IMR-90 (cell line): ENCODE results near the gene ANO10. TPM values are rescaled to one million over a fixed set of nuclear protein-coding genes. Genes with fewer than 3 reads are reported as not detected.
A peak's percentile ranks its signal among the peaks of the same experiment; 100 is the strongest.

Experiments used
- ATAC-seq: fragments of 200-7000 bp; cut with Tn5 transposase; 2 replicates; pipeline ENCODE4 v1.9.1; 2020; ENCODE audit warnings: low read depth, mild to moderate bottlenecking, moderate library complexity
- BruUV-seq: library from RNA; stranded (reverse); fragments of 400-500 nt; replicated peaks from 2 replicates; lab custom pipeline; 2021; lab: Mats Ljungman, UMichigan
- CTCF ChIA-PET: fragments of 300-600 bp; formaldehyde crosslinking; extraction: SDS; loops from one replicate; lab custom pipeline; 2021; ENCODE audit warnings: antibody characterized with exemption; lab: Yijun Ruan, JAX
- POLR2A ChIA-PET: fragments of 300-600 bp; sonication (Branson Sonifier 250); formaldehyde crosslinking; loops from one replicate; lab custom pipeline; 2022; ENCODE audit warnings: antibody characterized with exemption; ENCODE audit not compliant: unreplicated experiment; lab: Charles Lee
- DNase-seq: peaks from one replicate; pipeline ENCODE4 v3.0.0; 2013
- H2AFZ ChIP-seq: replicated peaks from 2 replicates; pipeline ENCODE3; 2013; ENCODE audit warnings: low read length, mild to moderate bottlenecking; ENCODE audit not compliant: poor library complexity
- H2AK5ac ChIP-seq: 2 replicates; pipeline ENCODE4 v1.6.1; 2013; ENCODE audit warnings: low read depth, low read length, inconsistent platforms
- H2AK9ac ChIP-seq: replicated peaks from 2 replicates; pipeline ENCODE3; 2013; ENCODE audit warnings: mild to moderate bottlenecking, low read depth, low read length, moderate library complexity; ENCODE audit not compliant: poor library complexity
- H2BK120ac ChIP-seq: 2 replicates; pipeline ENCODE4 v1.6.1; 2013; ENCODE audit warnings: low read depth, low read length, inconsistent platforms
- H2BK15ac ChIP-seq: 3 replicates; pipeline ENCODE4 v1.6.1; 2013; ENCODE audit warnings: low read depth, low read length, inconsistent platforms
- H2BK20ac ChIP-seq: 2 replicates; pipeline ENCODE4 v1.6.1; 2013; ENCODE audit warnings: low read depth, mild to moderate bottlenecking, inconsistent platforms, low read length, moderate library complexity
- H2BK5ac ChIP-seq: 2 replicates; pipeline ENCODE4 v1.6.1; 2013; ENCODE audit warnings: mild to moderate bottlenecking, low read depth, low read length, inconsistent platforms; ENCODE audit not compliant: poor library complexity, severe bottlenecking
- H3K14ac ChIP-seq: replicated peaks from 2 replicates; pipeline ENCODE4 v1.6.1; 2013; ENCODE audit warnings: low read depth, low read length, inconsistent platforms
- H3K18ac ChIP-seq: 2 replicates; pipeline ENCODE4 v1.6.1; 2013; ENCODE audit warnings: low read depth, low read length, control low read depth
- H3K23ac ChIP-seq: 2 replicates; pipeline ENCODE4 v1.6.1; 2013; ENCODE audit warnings: low read depth, low read length, inconsistent platforms
- H3K27ac ChIP-seq: 2 replicates; pipeline ENCODE4 v1.5.1; 2013; ENCODE audit warnings: mild to moderate bottlenecking, control low read depth, low read length; ENCODE audit not compliant: insufficient read depth
- H3K27me3 ChIP-seq: 2 replicates; pipeline ENCODE4 v1.6.1; 2013; ENCODE audit warnings: low read length; ENCODE audit not compliant: control insufficient read depth, insufficient read depth
- H3K36me3 ChIP-seq: 2 replicates; pipeline ENCODE4 v1.6.1; 2013; ENCODE audit warnings: low read length, mixed read lengths; ENCODE audit not compliant: control insufficient read depth, insufficient read depth
- H3K4ac ChIP-seq: 2 replicates; pipeline ENCODE4 v1.6.1; 2013; ENCODE audit warnings: low read depth, low read length, inconsistent platforms
- H3K4me1 ChIP-seq: 2 replicates; pipeline ENCODE4 v1.6.1; 2013; ENCODE audit warnings: low read length, mixed read lengths; ENCODE audit not compliant: control insufficient read depth, insufficient read depth
- H3K4me2 ChIP-seq: 2 replicates; pipeline ENCODE4 v1.6.1; 2013; ENCODE audit warnings: low read depth, mild to moderate bottlenecking, control low read depth, low read length, moderate library complexity
- H3K4me3 ChIP-seq: 2 replicates; pipeline ENCODE4 v1.5.1; 2013; ENCODE audit warnings: low read depth, mild to moderate bottlenecking, control low read depth, low read length, moderate library complexity; ENCODE audit not compliant: insufficient read depth
- H3K56ac ChIP-seq: 2 replicates; pipeline ENCODE4 v1.6.1; 2013; ENCODE audit warnings: low read length, inconsistent platforms; ENCODE audit not compliant: insufficient read depth; ENCODE audit errors: extremely low read depth
- H3K79me1 ChIP-seq, 2 experiments: 2 replicates each; pipeline ENCODE4 v1.6.1; 2013; ENCODE audit warnings: low read length in 2 of 2, inconsistent platforms in 1 of 2, low read depth in 1 of 2
- H3K9ac ChIP-seq: 2 replicates; pipeline ENCODE4 v1.6.1; 2013; ENCODE audit warnings: low read depth, low read length, control low read depth
- H3K9me1 ChIP-seq: 2 replicates; pipeline ENCODE4 v1.6.1; 2013; ENCODE audit warnings: low read length, inconsistent platforms; ENCODE audit not compliant: insufficient read depth
- H3K9me3 ChIP-seq: 2 replicates; pipeline ENCODE4 v1.6.1; 2013; ENCODE audit warnings: low read length; ENCODE audit not compliant: control insufficient read depth, insufficient read depth
- H4K20me1 ChIP-seq: 2 replicates; pipeline ENCODE4 v1.6.1; 2013; ENCODE audit warnings: low read length, inconsistent platforms; ENCODE audit not compliant: insufficient read depth
- H4K5ac ChIP-seq: 2 replicates; pipeline ENCODE4 v1.6.1; 2013; ENCODE audit warnings: mild to moderate bottlenecking, low read depth, low read length, control low read depth
- H4K8ac ChIP-seq, 2 experiments: 2 replicates each; pipeline ENCODE4 v1.6.1; 2013; ENCODE audit warnings: low read depth in 2 of 2, low read length in 2 of 2, control low read depth in 1 of 2, inconsistent platforms in 1 of 2
- H4K91ac ChIP-seq: 2 replicates; pipeline ENCODE4 v1.6.1; 2013; ENCODE audit warnings: low read depth, low read length, inconsistent platforms; ENCODE audit not compliant: insufficient read depth
- BHLHE40 ChIP-seq: fragments of 150-350 bp; IDR thresholded peaks from 2 replicates; pipeline ENCODE4 v1.6.1; 2016; ENCODE audit warnings: mild to moderate bottlenecking, low read depth, low read length
- CEBPB ChIP-seq: IDR thresholded peaks from 2 replicates; pipeline ENCODE4 v1.6.1; 2012; ENCODE audit warnings: low read depth, low read length, improper control_type of control experiment
- CHD1 ChIP-seq: IDR thresholded peaks from 2 replicates; pipeline ENCODE4 v1.6.1; 2012; ENCODE audit warnings: low read depth, low read length, improper control_type of control experiment
- FOS ChIP-seq: fragments of 150-350 bp; IDR thresholded peaks from 2 replicates; pipeline ENCODE4 v1.6.1; 2016; ENCODE audit warnings: low read depth, low read length
- MAFK ChIP-seq: IDR thresholded peaks from 2 replicates; pipeline ENCODE4 v1.6.1; 2012; ENCODE audit warnings: low read depth, low read length, improper control_type of control experiment
- MAZ ChIP-seq: IDR thresholded peaks from 2 replicates; pipeline ENCODE4 v1.6.1; 2012; ENCODE audit warnings: low read depth, mild to moderate bottlenecking, low read length, improper control_type of control experiment, moderate library complexity, borderline replicate concordance
- NFE2L2 ChIP-seq: fragments of 150-350 bp; IDR thresholded peaks from 2 replicates; pipeline ENCODE4 v1.6.1; 2016; ENCODE audit warnings: low read depth, mild to moderate bottlenecking, low read length
- POLR2A ChIP-seq: IDR thresholded peaks from 2 replicates; pipeline ENCODE4 v1.6.1; 2012; ENCODE audit warnings: mild to moderate bottlenecking, low read depth, low read length
- RAD21 ChIP-seq: IDR thresholded peaks from 2 replicates; pipeline ENCODE4 v1.6.1; 2012; ENCODE audit warnings: low read length, improper control_type of control experiment
- RCOR1 ChIP-seq: IDR thresholded peaks from 2 replicates; pipeline ENCODE4 v1.6.1; 2012; ENCODE audit warnings: mild to moderate bottlenecking, low read length, improper control_type of control experiment; ENCODE audit not compliant: insufficient replicate concordance
- RFX5 ChIP-seq: IDR thresholded peaks from 2 replicates; pipeline ENCODE4 v1.8.0; 2012; ENCODE audit warnings: low read depth, mild to moderate bottlenecking, low read length, moderate library complexity
- SMC3 ChIP-seq: fragments of 150-350 bp; IDR thresholded peaks from 2 replicates; pipeline ENCODE4 v1.6.1; 2016; ENCODE audit warnings: low read depth, mild to moderate bottlenecking, antibody characterized with exemption, low read length, moderate library complexity
- WGBS, 2 experiments: methylation state at CpG; one replicate each; pipeline versions ENCODE4 v1.1.5 to v1.1.7; 2013; ENCODE audit warnings: missing lambda C conversion rate in 2 of 2; ENCODE audit not compliant: insufficient read length in 1 of 2; ENCODE audit errors: extremely low coverage in 2 of 2; 5-methylcytosine and 5-hydroxymethylcytosine counted together
- dilution Hi-C: fragments of 300-500 bp; cut with HindIII; formaldehyde crosslinking; loops from one replicate; pipeline ENCODE4 v1.14.3; 2018; ENCODE audit warnings: low sequenced_read_pairs; ENCODE audit not compliant: unreplicated experiment
- in situ Hi-C: fragments of 300-500 bp; cut with MboI; formaldehyde crosslinking; loops from 3 replicates; pipeline ENCODE4 v1.14.3; 2019; ENCODE audit warnings: low sequenced_read_pairs, inconsistent platforms, mixed read lengths
- intact Hi-C: fragments of 100-400 bp; cut with micrococcal nuclease; formaldehyde crosslinking; loops from 2 replicates; pipeline ENCODE4 v1.10.0; 2022
- polyA plus RNA-seq, 3 experiments: library from polyadenylated mRNA; depleted of rRNA; stranded (reverse); fragments of >200 nt; gene quantifications; 2 replicates each; pipeline ENCODE4 v1.2.3, GENCODE V29; 2012; ENCODE audit warnings: low replicate concordance in 1 of 3
- total RNA-seq: library from RNA; depleted of rRNA; stranded (reverse); fragments of >200 nt; gene quantifications from 2 replicates; pipeline ENCODE4 v1.2.3, GENCODE V29; 2012
- TF ChIP-seq, protein P1 (sequence below): fragments of 150-350 bp; IDR thresholded peaks from 2 replicates; pipeline ENCODE4 v1.6.1; 2016; ENCODE audit warnings: low read depth, mild to moderate bottlenecking, low read length, moderate library complexity, borderline replicate concordance
- TF ChIP-seq, protein P2 (sequence below): conservative IDR thresholded peaks from 2 replicates; pipeline ENCODE4 v1.5.1; 2012; ENCODE audit warnings: mild to moderate bottlenecking, low read depth, low read length, improper control_type of control experiment
- TF ChIP-seq, protein P3 (sequence below): fragments of 150-350 bp; IDR thresholded peaks from 2 replicates; pipeline ENCODE4 v1.6.1; 2017; ENCODE audit warnings: mild to moderate bottlenecking, antibody characterized with exemption, low read length, low read depth

Gene ANO10
- total and polyA plus RNA-seq, 2 of the 4 experiments (the other 2 are of a cell fraction) = 28.5 to 41.6 TPM

DNA sequence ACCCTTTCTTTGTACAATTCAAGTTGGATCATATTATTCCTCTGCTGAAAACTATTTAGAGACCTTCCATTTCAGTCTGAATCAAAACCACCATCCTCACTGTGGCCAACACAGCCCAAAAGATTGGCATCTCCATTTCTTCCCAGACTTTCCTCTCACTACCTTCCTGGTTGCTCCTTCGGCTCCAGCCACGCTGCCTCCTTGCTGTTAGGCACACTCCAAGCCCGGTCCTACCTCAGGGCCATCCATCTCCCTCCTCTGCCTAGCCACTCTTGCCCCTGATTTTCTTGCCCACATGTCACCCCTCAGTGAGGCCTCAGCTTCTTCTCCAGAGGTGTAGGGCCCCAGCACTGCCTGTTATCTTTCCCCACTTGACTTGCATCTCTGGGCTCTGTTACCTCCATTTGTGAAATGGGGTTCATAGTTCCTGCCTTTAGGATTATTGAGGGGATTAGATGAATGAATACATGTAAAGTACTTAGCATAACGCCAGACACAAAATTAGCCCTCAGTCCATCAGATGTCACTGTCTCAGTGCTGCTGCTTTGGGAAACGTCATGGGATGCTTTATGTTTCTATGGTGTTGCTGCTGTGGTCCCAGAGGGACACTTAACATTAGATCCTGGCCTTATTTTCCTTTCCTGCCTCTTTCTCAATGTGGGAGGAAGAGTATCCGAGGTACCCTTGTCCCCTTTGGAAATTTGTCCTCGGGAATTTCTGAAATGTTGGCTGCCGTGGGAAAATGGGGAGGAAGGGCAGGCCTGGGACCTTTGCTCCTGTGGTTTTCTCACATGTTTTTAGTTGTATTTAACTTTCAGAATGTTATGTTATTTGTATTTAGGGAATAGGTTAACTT is 304.1 kb downstream of the ANO10 start:
- 100% methylated on average over 3 of the region's 8 CpGs; no CpG with 5 or more reads in 1 of the 2 experiments for WGBS, 2 experiments
- H2BK120ac ChIP-seq = no peak overlapping the region
- no peak for TF ChIP-seq RCOR1
- no peak for TF ChIP-seq CEBPB
- TF ChIP-seq, protein P1, sequence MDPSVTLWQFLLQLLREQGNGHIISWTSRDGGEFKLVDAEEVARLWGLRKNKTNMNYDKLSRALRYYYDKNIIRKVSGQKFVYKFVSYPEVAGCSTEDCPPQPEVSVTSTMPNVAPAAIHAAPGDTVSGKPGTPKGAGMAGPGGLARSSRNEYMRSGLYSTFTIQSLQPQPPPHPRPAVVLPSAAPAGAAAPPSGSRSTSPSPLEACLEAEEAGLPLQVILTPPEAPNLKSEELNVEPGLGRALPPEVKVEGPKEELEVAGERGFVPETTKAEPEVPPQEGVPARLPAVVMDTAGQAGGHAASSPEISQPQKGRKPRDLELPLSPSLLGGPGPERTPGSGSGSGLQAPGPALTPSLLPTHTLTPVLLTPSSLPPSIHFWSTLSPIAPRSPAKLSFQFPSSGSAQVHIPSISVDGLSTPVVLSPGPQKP = no peak
- TF ChIP-seq BHLHE40 = no peak
- no peak for TF ChIP-seq SMC3
- TF ChIP-seq NFE2L2 = no peak
- no peak for TF ChIP-seq RFX5
- TF ChIP-seq POLR2A = no peak
- no peak for TF ChIP-seq CHD1
- TF ChIP-seq, protein P2, sequence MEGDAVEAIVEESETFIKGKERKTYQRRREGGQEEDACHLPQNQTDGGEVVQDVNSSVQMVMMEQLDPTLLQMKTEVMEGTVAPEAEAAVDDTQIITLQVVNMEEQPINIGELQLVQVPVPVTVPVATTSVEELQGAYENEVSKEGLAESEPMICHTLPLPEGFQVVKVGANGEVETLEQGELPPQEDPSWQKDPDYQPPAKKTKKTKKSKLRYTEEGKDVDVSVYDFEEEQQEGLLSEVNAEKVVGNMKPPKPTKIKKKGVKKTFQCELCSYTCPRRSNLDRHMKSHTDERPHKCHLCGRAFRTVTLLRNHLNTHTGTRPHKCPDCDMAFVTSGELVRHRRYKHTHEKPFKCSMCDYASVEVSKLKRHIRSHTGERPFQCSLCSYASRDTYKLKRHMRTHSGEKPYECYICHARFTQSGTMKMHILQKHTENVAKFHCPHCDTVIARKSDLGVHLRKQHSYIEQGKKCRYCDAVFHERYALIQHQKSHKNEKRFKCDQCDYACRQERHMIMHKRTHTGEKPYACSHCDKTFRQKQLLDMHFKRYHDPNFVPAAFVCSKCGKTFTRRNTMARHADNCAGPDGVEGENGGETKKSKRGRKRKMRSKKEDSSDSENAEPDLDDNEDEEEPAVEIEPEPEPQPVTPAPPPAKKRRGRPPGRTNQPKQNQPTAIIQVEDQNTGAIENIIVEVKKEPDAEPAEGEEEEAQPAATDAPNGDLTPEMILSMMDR = no peak
- no peak for TF ChIP-seq RAD21
- TF ChIP-seq FOS = no peak
- TF ChIP-seq, protein P3, sequence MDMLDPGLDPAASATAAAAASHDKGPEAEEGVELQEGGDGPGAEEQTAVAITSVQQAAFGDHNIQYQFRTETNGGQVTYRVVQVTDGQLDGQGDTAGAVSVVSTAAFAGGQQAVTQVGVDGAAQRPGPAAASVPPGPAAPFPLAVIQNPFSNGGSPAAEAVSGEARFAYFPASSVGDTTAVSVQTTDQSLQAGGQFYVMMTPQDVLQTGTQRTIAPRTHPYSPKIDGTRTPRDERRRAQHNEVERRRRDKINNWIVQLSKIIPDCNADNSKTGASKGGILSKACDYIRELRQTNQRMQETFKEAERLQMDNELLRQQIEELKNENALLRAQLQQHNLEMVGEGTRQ = no peak
- TF ChIP-seq MAZ = no peak
- TF ChIP-seq MAFK = no peak

More for the DNA sequence above, 304.1 kb downstream of the ANO10 start:
- Histone ChIP-seq H4K20me1 (peaks cover 26% of the 10 kb centered on the region; the same call in 1 of the 2 replicates), H4K5ac (no peak overlapping the region), H3K4me3 (no peak overlapping the region), H3K9ac (no peak overlapping the region), H4K8ac (no peak overlapping the region), H4K91ac (no peak overlapping the region), H3K36me3 (peaks cover 3% of the 10 kb centered on the region), H2AFZ (no peak overlapping the region), H3K4me2 (no peak overlapping the region), H3K56ac (no peak overlapping the region), H3K23ac (peak overlapping the region; percentile 67; the same call in 1 of the 2 replicates), H3K18ac (no peak overlapping the region), H3K79me1 (peaks cover 18 to 58% of the 10 kb centered on the region in 2 experiments), H2AK9ac (no peak overlapping the region), H3K4ac (no peak overlapping the region), H3K14ac (no peak overlapping the region), H3K4me1 (peaks cover 9% of the 10 kb centered on the region), H3K27ac (no peak overlapping the region), H3K9me1 (peaks cover 13% of the 10 kb centered on the region; the same call in 1 of the 2 replicates), H2BK5ac (no peak overlapping the region), H3K9me3 (no peaks in the 10 kb centered on the region), H2BK15ac (no peak overlapping the region), H3K27me3 (no peaks in the 10 kb centered on the region), H2BK20ac (no peak overlapping the region), H2AK5ac (no peak overlapping the region)
- ChIA-PET CTCF (no interaction called here), POLR2A (no interaction called here)
- BruUV-seq = no TSS peak
- intact Hi-C loops (no loop called here), in situ Hi-C loops (no loop called here), dilution Hi-C loops (no loop called here)
- ATAC-seq (no peak), DNase-seq (no peak)
